Measurements from ENCODE around the gene RACK1.

DNA sequence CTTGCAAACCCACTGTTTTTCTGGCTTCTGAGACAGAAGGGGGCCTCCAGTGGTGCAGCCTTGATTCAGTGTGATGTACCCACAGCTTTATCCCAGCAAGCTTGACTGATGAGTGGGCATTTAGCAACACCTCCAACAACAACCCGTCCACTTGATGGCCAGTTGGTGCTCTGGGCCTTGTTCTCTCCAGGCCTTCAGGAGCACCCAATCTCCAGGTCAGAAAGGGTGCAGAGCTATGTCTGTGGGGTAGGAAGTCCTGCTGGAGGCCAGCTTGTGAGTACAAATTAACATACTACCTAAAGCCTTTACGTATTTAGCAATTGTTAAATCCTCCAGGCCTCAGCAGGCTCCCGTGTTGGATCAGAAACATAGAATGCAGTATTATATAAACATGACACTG lies 27.4 kb upstream of the RACK1 start:
- no peak for TF ChIP-seq POLR2A (IDR thresholded peaks at IDR 0.05; ENCODE audit: low read depth, low read length)
- no peak for TF ChIP-seq POLR2AphosphoS5 (IDR thresholded peaks at IDR 0.05; ENCODE audit: low read depth, low read length)
- TF ChIP-seq TAF1 (IDR thresholded peaks at IDR 0.05; ENCODE audit: borderline replicate concordance, low read depth, low read length): no peak
